Right renal cortex interstitium (tissue), 3 donors: ENCODE results near the gene NPIPB5. TPM values are rescaled to one million over a fixed set of nuclear protein-coding genes. Genes with fewer than 3 reads are reported as not detected.
"Not testable (repeated sequence)": the region's sequence is repeated elsewhere in the genome, so short reads cannot be mapped to it uniquely, and the experiment has no call there.

Experiments
- DNase-seq, 3 donors: peaks; one replicate each; pipeline ENCODE4 v3.0.0-alpha.2; 2013; ENCODE audit warnings: low read depth in 3 of 3, low spot score in 2 of 3
- polyA plus RNA-seq, 3 donors: library from polyadenylated mRNA; unstranded; fragments of 120-200 nt; gene quantifications; one replicate each; pipeline ENCODE4 v1.2.1, GENCODE V29; 2013; ENCODE audit not compliant: insufficient read length in 3 of 3

The NPIPB5 gene
- polyA plus RNA-seq: 10 to 100 TPM; 50.2 to 71.4 (median 50.6) TPM

GRCh38 chr16:22510591-22510990 is at the start of gene NPIPB5:
TSS of gene NPIPB5 (plus strand) at chr16:22510891. CDS start at chr16:22513802, 2,911 bp downstream.
- not testable (repeated sequence) for DNase-seq

- DNase-seq: not testable (repeated sequence)
These were observed 41.8 kb upstream of the NPIPB5 start for GRCh38 chr16:22468846-22469245.

- DNase-seq: not testable (repeated sequence)
These were observed 27.3 kb downstream of the NPIPB5 start for GRCh38 chr16:22537996-22538395.

DNA sequence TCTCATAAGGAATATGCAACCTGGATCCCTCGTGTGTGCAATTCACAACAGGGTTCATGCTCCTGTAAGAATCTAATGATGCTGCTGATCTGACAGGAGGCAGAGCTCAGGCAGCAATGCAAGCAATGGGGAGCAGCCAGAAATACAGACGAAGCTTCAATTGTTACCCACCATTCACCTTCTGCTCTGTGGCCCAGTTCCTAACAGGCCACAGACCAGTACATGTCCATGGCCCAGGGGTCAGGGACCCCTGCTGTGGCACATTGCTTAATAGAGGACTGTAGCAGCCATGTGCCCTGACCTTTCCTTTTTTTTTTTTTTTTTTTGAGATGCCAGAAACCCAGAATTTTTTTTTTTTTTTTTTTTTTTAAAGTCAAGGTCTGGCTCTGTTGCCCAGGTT is 34.1 kb downstream of the NPIPB5 start:
- not testable (repeated sequence) for DNase-seq

DNA sequence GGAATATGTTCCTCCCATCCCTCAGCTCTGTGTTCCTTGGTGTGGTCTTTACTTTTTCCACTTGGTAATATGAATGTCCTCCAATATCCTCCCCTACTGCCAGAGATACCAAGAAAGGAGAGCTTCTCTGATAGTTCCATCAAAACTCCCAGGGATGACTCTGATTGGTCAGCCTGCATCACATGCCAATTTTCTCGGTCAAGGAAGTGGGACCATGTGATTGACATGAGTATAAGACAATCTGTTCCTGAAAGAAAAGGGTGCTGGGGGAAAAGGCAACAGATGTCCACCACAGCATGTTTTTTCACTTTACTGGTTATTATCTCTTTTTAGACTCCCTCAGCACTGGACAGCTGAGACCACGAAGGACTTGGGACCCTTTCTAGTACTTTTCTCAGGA is 35.9 kb downstream of the NPIPB5 start:
- DNase-seq: not testable (repeated sequence)

DNA sequence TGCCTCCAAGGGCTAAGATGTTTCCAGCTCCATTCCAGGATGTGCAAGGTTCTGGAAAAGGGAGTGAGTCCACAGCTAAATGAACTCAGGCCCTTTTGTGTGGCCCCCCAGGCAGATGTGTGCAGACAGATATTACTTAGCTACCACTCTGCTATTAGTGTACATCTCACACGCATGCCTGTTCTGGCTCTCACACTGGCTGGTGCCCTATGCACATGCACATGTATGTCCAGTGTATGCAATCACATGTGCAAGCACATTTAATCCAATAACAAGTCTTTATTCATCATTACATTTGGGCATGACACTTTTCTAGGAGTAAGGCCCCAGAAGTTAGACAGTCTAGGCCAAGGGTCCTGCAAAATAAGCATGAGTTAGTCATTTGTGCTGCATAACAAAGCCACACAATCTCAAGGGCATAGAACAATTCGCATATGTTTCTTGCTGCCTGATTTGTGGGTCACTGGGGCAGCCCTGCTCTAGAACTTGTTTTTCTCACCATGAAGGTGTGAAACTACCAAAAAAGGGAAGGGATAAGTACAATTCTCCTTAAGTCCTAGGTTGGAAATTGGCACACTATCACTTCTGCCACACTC is 36.6 kb downstream of the NPIPB5 start:
- not testable (repeated sequence) for DNase-seq

DNA sequence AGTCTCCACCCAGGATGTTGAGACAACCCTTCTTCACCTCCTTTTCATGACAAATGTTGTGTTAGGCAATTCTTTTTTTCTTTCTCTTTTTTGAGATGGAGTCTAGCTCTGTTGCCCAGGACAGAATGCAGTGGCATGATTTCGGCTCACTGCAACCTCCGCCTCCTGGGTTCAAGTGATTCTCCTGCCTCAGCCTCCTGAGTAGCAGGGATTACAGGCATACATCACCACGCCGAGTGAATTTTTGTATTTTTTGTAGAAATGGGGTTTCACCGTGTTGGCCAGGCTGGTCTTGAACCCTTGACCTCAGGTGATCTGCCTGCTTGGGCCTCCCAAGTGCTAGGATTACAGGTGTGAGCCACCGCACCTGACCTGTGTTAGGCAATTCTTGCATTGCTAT is 39.2 kb downstream of the NPIPB5 start:
- not testable (repeated sequence) for DNase-seq

DNA sequence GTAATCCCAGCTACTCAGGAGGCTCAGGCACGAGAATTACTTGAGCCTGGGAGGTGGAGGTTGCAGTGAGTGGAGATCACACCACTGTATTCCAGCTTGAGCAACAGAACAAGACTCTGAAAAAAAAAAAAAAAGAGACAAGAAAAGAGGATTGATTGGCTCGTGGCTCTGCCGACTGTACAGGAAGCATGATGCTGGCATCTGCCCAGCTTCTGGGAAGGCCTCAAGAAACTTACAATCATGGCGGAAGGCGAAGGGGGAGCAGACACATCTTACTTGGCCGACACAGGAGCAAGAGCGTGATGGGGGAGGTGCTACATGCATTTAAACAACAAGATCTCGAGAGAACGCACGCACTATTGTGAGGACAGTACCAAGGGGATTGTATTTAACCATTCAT is 40.5 kb downstream of the NPIPB5 start:
- not testable (repeated sequence) for DNase-seq

DNA sequence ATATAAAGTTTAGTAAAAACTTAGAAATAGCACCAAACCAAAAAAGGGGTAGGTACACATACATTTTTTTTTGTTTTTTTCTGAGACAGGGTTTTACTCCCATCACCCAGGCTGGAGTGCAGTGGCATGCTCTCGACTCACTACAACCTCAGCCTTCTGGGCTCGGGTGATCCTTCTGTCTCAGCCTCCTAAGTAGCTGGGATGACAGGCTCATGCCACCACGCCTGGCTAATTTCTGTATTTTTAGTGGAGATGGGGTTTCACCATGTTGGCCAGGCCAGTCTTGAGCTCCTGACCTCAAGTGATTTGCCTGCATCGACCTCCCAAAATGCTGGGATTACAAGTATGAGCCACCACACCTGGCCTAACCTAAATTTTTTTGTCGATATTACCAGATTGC is 41.0 kb downstream of the NPIPB5 start:
- DNase-seq: not testable (repeated sequence)

DNA sequence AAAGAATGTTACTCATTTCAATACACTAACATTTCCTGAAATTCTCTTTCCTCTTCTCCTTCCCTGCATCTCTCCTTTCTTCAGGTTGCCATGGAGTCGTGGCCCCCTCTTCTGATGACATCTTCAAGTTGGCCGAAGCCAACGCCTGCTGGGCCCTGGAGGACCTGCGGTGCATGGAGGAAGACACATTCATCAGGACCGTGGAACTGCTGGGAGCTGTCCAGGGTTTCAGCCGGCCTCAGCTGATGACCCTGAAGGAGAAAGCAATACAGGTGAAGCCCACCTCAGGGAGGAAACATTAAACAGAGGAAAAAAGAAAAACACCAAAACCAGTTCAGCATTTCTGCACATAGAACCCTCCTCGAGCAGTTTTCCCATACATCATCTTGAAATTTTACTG is 46.1 kb downstream of the NPIPB5 start:
- DNase-seq: not testable (repeated sequence)

Other genes starting within 250 kb of the NPIPB5 start
- gene POLR3E, start 213.5 kb upstream of the NPIPB5 start, polyA plus RNA-seq: 10 to 100 TPM; 46.0 to 50.5 (median 49.9) TPM
- 10 to 100 TPM; 33.3 to 35.0 (median 34.3) TPM for gene CDR2, start 136.3 kb upstream of the NPIPB5 start, polyA plus RNA-seq